HL-60 (cell line): ENCODE measurements around the gene NXPH4.

ENCODE experiments used
- POLR2AphosphoS5 ChIP-seq: IDR thresholded peaks from 2 replicates; pipeline ENCODE4 v1.6.1; 2012; ENCODE audit warnings: low read depth
- REST ChIP-seq: IDR thresholded peaks from 2 replicates; pipeline ENCODE4 v1.6.1; 2012; ENCODE audit warnings: low read depth; ENCODE audit not compliant: insufficient replicate concordance

DNA sequence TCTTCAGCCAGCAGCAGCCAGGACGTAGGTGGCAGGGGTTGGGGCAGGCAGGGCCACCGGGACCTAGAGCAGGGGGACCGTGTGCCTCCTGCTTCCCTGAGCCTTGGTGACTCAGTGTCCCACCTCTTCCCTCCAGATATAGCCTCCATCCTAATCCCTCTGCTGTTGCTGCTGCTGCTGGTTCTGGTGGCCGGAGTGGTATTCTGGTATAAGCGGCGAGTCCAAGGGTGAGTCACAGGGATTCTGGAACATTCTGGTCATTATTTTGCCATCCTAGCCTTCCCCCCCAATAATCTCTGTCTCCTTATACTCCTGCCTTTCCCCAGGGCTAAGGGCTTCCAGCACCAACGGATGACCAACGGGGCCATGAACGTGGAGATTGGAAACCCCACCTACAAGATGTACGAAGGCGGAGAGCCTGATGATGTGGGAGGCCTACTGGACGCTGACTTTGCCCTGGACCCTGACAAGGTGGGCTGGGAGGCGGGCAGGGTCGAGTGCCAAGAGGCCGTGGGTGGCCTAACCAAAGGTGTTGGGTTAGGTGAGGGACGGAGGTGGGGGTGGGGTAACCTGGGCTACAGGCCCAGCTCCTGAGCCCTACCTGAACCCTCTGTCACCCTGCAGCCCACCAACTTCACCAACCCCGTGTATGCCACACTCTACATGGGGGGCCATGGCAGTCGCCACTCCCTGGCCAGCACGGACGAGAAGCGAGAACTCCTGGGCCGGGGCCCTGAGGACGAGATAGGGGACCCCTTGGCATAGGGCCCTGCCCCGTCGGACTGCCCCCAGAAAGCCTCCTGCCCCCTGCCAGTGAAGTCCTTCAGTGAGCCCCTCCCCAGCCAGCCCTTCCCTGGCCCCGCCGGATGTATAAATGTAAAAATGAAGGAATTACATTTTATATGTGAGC, 4.5 kb upstream of the NXPH4 start:
- no peak for TF ChIP-seq POLR2AphosphoS5
- TF ChIP-seq REST = no peak
